Natural killer cell (primary cell): ENCODE measurements around the gene ADAMTS7. TPM values are rescaled to one million over a fixed set of nuclear protein-coding genes. Genes with fewer than 3 reads are reported as not detected.
"Not testable (repeated sequence)": the region's sequence is repeated elsewhere in the genome, so short reads cannot be mapped to it uniquely, and the experiment has no call there.

Experiments used
- ATAC-seq, 3 donors: fragments of 150-1000 bp in 2 of 3; fragments of 200-7000 bp in 1 of 3; cut with Tn5 transposase; 1 replicate in 1 of 3; 2 replicates in 2 of 3; pipeline ENCODE4 v1.10.0; 2021; ENCODE audit warnings: mild to moderate bottlenecking in 2 of 3, moderate library complexity in 2 of 3
- DNase-seq, 2 donors: peaks; one replicate each; pipeline versions ENCODE4 v3.0.0 to v3.0.0-alpha.2; 2013 to 2021; ENCODE audit warnings: mixed read lengths in 1 of 2
- H3K27ac ChIP-seq: one replicate; pipeline ENCODE4 v1.5.1; 2013; ENCODE audit warnings: mild to moderate bottlenecking, low read length
- H3K27me3 ChIP-seq: one replicate; pipeline ENCODE4 v1.6.1; 2013; ENCODE audit warnings: low read length; ENCODE audit not compliant: control insufficient read depth, insufficient read depth
- H3K36me3 ChIP-seq: one replicate; pipeline ENCODE4 v1.6.1; 2013; ENCODE audit warnings: low read length; ENCODE audit not compliant: control insufficient read depth, insufficient read depth
- H3K4me1 ChIP-seq: one replicate; pipeline ENCODE4 v1.6.1; 2013; ENCODE audit warnings: low read length; ENCODE audit not compliant: control insufficient read depth, insufficient read depth
- H3K4me3 ChIP-seq: one replicate; pipeline ENCODE4 v1.5.1; 2013; ENCODE audit warnings: low read length
- H3K9me3 ChIP-seq: one replicate; pipeline ENCODE4 v1.6.1; 2013; ENCODE audit warnings: low read length; ENCODE audit not compliant: control insufficient read depth, insufficient read depth
- H3K27ac Mint-ChIP-seq, 2 donors: one replicate each; pipeline ENCODE4 v1.8.0; 2022; ENCODE audit warnings: mild to moderate bottlenecking in 2 of 2, mixed read lengths in 2 of 2, moderate library complexity in 1 of 2
- H3K27me3 Mint-ChIP-seq, 2 donors: one replicate each; pipeline ENCODE4 v1.8.0; 2022; ENCODE audit warnings: low read depth in 2 of 2, mixed read lengths in 2 of 2
- H3K36me3 Mint-ChIP-seq: one replicate; pipeline ENCODE4 v1.8.0; 2022; ENCODE audit warnings: mixed read lengths
- H3K4me1 Mint-ChIP-seq, 2 donors: one replicate each; pipeline ENCODE4 v1.8.0; 2022; ENCODE audit warnings: mixed read lengths in 2 of 2
- H3K4me3 Mint-ChIP-seq: one replicate; pipeline ENCODE4 v1.8.0; 2022; ENCODE audit warnings: mild to moderate bottlenecking, moderate library complexity, mixed read lengths
- H3K9me3 Mint-ChIP-seq, 2 donors: one replicate each; pipeline ENCODE4 v1.8.0; 2022; ENCODE audit warnings: mixed read lengths in 2 of 2
- CTCF ChIP-seq: fragments of 200-600 bp; IDR thresholded peaks from one replicate; pipeline ENCODE4 v1.8.0; 2022; ENCODE audit warnings: antibody characterized with exemption
- WGBS: methylation state at CpG from one replicate; pipeline ENCODE4 v1.1.7; 2013; ENCODE audit warnings: missing lambda C conversion rate; ENCODE audit not compliant: insufficient coverage; 5-methylcytosine and 5-hydroxymethylcytosine counted together
- intact Hi-C: fragments of 100-400 bp; cut with micrococcal nuclease; formaldehyde crosslinking; loops from one replicate; pipeline ENCODE4 v1.14.2; 2022
- total RNA-seq, 4 donors: library from RNA; stranded (reverse); fragments of 120-200 nt in 1 of 4; gene quantifications; one replicate each; pipeline versions ENCODE4 v1.2.3 to v1.2.4, GENCODE V29; 2013 to 2022

ADAMTS7 gene
- total RNA-seq, 3 donors from 2014 or later (not counting 1 experiment from before 2014, with no cell fraction given) = 0.10 to 0.16 TPM; not detected in 1

- not testable (repeated sequence) for H3K9me3 Mint-ChIP-seq
These were observed 32.0 kb downstream of the ADAMTS7 start for GRCh38 chr15:78779176-78779785.

GRCh38 chr15:78778422-78778821 is 32.8 kb downstream of the ADAMTS7 start:
- Histone ChIP-seq H3K9me3 (no peaks in the 10 kb centered on the region), H3K27me3 (no peaks in the 10 kb centered on the region), H3K4me3 (no peak overlapping the region), H3K27ac (no peak overlapping the region), H3K4me1 (no peaks in the 10 kb centered on the region), H3K36me3 (no peaks in the 10 kb centered on the region)
- no peak for TF ChIP-seq CTCF
- peaks cover 0 to 4% of the 10 kb centered on the region in 2 donors for H3K27me3 Mint-ChIP-seq
- no peaks in the 10 kb centered on the region for H3K36me3 Mint-ChIP-seq
- DNase-seq (no peak), ATAC-seq (no peak)
- H3K9me3 Mint-ChIP-seq = no peaks in the 10 kb centered on the region
- H3K27ac Mint-ChIP-seq = no peak overlapping the region
- intact Hi-C loops = no loop called here
- no peaks in the 10 kb centered on the region for H3K4me1 Mint-ChIP-seq
- no peak overlapping the region for H3K4me3 Mint-ChIP-seq
- 87% methylated on average over 5 of the region's 5 CpGs for WGBS

More at GRCh38 chr15:78779176-78779785, 32.0 kb downstream of the ADAMTS7 start:
- H3K4me3 Mint-ChIP-seq, H3K27ac Mint-ChIP-seq, H3K27me3 Mint-ChIP-seq, H3K4me1 Mint-ChIP-seq, H3K27ac ChIP-seq, H3K4me1 ChIP-seq, DNase-seq, H3K27me3 ChIP-seq, H3K4me3 ChIP-seq, ATAC-seq, H3K36me3 ChIP-seq, H3K9me3 ChIP-seq, H3K36me3 Mint-ChIP-seq, intact Hi-C loops: not testable (repeated sequence)
- 78% methylated on average over 10 of the region's 11 CpGs for WGBS

GRCh38 chr15:78777953-78778345 is 33.3 kb downstream of the ADAMTS7 start:
- ATAC-seq, H3K4me1 ChIP-seq, H3K27me3 ChIP-seq, H3K27ac ChIP-seq, H3K4me3 ChIP-seq, H3K36me3 Mint-ChIP-seq, DNase-seq, H3K9me3 ChIP-seq, H3K4me3 Mint-ChIP-seq, intact Hi-C loops, H3K27me3 Mint-ChIP-seq, H3K4me1 Mint-ChIP-seq, H3K36me3 ChIP-seq, H3K27ac Mint-ChIP-seq, H3K9me3 Mint-ChIP-seq: not testable (repeated sequence)
- 91% methylated on average over 12 of the region's 12 CpGs for WGBS

- H3K27ac ChIP-seq, H3K36me3 Mint-ChIP-seq, H3K4me1 Mint-ChIP-seq, DNase-seq, H3K27me3 Mint-ChIP-seq, H3K4me1 ChIP-seq, ATAC-seq, H3K27me3 ChIP-seq, H3K9me3 ChIP-seq, H3K4me3 ChIP-seq, intact Hi-C loops, H3K27ac Mint-ChIP-seq, H3K36me3 ChIP-seq, H3K9me3 Mint-ChIP-seq, H3K4me3 Mint-ChIP-seq: not testable (repeated sequence)
- WGBS = 86% methylated on average over 22 of the region's 26 CpGs
These were observed 33.8 kb downstream of the ADAMTS7 start for GRCh38 chr15:78777290-78777952.

GRCh38 chr15:78776046-78776925 is 35.0 kb downstream of the ADAMTS7 start:
- H3K4me1 ChIP-seq, H3K4me3 Mint-ChIP-seq, H3K9me3 ChIP-seq, H3K27me3 ChIP-seq, ATAC-seq, H3K36me3 ChIP-seq, DNase-seq, H3K4me3 ChIP-seq, intact Hi-C loops, H3K36me3 Mint-ChIP-seq, H3K9me3 Mint-ChIP-seq, H3K4me1 Mint-ChIP-seq, H3K27ac Mint-ChIP-seq, H3K27ac ChIP-seq, H3K27me3 Mint-ChIP-seq: not testable (repeated sequence)
- 88% methylated on average over 17 of the region's 25 CpGs for WGBS
